GM12874 (cell line): ENCODE data around the gene FRMD3.

ENCODE experiments used
- CTCF ChIP-seq: IDR thresholded peaks from 2 replicates; pipeline ENCODE4 v1.5.1; 2011; ENCODE audit warnings: low read depth, mild to moderate bottlenecking, control low read depth, low read length, moderate library complexity; ENCODE audit not compliant: insufficient read depth

The FRMD3 gene

DNA sequence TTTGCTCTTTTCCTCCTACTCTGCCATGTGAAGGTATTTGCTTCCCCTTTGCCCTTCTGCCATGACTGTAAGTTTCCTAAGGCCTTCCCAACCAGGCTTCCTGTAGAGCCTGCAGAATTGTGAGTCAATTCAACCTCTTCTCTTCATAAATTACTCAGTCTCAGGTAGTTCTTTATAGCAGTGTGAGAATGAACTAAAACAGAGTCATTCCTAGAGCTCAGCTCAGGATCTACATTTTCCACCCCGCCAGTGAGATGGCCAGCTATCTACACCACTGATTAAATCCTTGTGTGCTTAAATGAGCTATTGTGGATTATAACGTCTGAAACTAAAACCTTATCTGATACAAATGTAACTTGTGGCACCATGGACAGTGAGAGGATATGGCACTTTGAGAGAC lies 55.0 kb downstream of the FRMD3 start:
- no peak for TF ChIP-seq CTCF

GRCh38 chr9:83479765-83480164 lies 58.4 kb downstream of the FRMD3 start:
- TF ChIP-seq CTCF, result no peak

DNA sequence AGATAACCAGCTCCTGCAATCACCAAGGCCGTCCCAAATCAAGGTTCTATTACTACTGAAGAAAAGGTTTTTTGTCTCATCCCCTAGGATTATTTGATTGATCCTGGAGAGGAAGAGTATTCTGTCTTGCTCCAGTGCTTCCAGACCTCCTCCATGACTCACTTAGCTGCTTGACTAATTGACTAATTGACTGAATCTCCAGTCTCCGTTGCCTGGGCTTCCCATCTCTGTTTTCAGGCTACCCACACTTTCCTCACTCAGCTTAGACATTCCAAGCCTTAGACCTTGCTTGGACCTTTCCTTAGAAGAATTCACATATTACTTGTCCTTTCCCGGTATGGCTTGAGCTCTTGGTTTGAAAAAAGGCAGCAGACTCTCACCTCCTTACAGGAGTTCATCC lies 60.6 kb downstream of the FRMD3 start:
- TF ChIP-seq CTCF, result no peak

- no peak for TF ChIP-seq CTCF
Measured at GRCh38 chr9:83477120-83477519, 61.1 kb downstream of the FRMD3 start.

DNA sequence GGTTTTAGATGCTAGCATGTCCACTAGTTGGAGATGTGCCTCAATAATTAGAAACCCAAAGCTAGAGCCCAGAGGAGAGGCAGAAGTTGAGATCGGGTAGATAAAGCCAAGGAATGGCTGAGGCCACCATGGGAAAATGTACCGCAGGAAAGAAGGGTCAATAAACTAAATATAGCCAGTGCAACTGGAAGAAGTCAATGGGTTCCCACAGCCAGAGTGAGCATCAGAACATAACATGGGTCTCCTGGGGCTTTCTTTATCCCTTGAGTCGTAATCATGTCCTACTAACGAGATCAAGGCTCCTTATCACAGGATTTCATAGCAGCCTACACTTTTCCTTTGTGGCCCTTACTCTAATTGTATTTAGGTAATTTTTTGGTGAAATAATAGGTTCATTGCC lies 61.7 kb downstream of the FRMD3 start:
- no peak for TF ChIP-seq CTCF

GRCh38 chr9:83475741-83476140 lies 62.5 kb downstream of the FRMD3 start:
- no peak for TF ChIP-seq CTCF

GRCh38 chr9:83474631-83475030 lies 63.6 kb downstream of the FRMD3 start:
- TF ChIP-seq CTCF, result no peak

DNA sequence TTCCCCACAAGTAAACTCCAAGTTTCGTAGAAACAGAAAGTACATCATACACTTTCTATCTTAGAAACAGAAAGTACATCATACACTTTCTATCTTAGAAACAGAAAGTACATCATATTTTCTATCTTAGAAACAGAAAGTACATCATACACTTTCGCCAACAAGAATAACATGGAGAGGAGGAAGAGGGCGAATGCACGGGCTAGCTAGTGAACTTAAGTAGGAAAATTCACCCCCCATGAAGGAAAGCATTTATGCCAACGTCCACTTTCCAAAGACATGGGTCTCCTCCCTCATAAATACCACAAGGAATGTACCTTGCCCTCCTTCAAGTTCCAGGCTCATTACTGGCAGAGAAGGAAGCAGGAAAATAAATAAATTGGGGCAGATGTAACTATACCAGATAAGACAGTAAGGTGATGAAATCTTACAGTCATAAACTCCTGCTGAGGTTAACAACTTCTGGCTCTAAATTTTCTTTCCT lies 64.7 kb downstream of the FRMD3 start:
- TF ChIP-seq CTCF, result no peak
